ENCODE measurements around the gene ELMO1.

Gene ELMO1

GRCh38 chr7:37275078-37275710 lies 173.5 kb downstream of the ELMO1 start:
- Mint-ChIP-seq H3K4me1 (ENCODE audit: low read depth in 2 of 2) (peaks cover 18 to 43% of the 10 kb centered on the region in 2 donors), H3K36me3 (ENCODE audit: insufficient read depth) (peaks cover 12% of the 10 kb centered on the region), H3K9me3 (no peaks in the 10 kb centered on the region), H3K27me3 (no peaks in the 10 kb centered on the region), H3K27ac (no peak overlapping the region), H3K4me3 (no peak overlapping the region)
- DNase-seq = no peak
- ATAC-seq (replicated peaks) = no peak

DNA sequence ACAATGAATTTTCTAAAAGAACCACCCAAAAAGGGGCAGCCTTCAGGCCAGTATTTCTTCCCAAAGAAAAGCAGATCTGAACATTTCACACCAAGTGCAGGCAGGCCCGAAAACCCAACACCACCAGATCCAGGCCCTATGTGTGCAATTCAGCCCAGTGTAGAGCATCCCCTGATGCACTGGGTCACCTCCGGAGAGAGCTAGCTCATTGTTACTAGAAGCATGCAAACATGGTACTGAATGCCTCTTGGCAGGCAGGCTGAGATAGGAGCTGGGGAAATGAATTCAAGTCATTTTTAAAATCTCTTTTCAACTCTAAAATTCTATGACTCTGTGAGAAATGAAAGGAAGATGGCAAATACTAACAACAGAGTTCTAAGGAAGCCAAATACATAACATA lies 174.8 kb downstream of the ELMO1 start:
- Mint-ChIP-seq H3K4me3 (no peak overlapping the region), H3K36me3 (ENCODE audit: insufficient read depth) (peaks cover 12% of the 10 kb centered on the region), H3K4me1 (ENCODE audit: low read depth in 2 of 2) (peaks cover 11 to 34% of the 10 kb centered on the region in 2 donors), H3K27me3 (no peaks in the 10 kb centered on the region), H3K9me3 (no peaks in the 10 kb centered on the region), H3K27ac (peak overlapping the region; percentile 51 to 60)
- DNase-seq = no peak
- no peak for ATAC-seq (replicated peaks)

GRCh38 chr7:37269711-37270508 lies 178.8 kb downstream of the ELMO1 start:
- DNase-seq (no peak), ATAC-seq (replicated peaks) (no peak)
- H3K27me3 Mint-ChIP-seq = no peaks in the 10 kb centered on the region
- no peak overlapping the region for H3K27ac Mint-ChIP-seq
- no peaks in the 10 kb centered on the region for H3K9me3 Mint-ChIP-seq
- peaks cover 5% of the 10 kb centered on the region for H3K36me3 Mint-ChIP-seq (ENCODE audit: insufficient read depth)
- H3K4me1 Mint-ChIP-seq (ENCODE audit: low read depth in 2 of 2) = peaks cover 16 to 26% of the 10 kb centered on the region in 2 donors
- no peak overlapping the region for H3K4me3 Mint-ChIP-seq

- Mint-ChIP-seq H3K4me3 (no peak overlapping the region), H3K9me3 (no peaks in the 10 kb centered on the region), H3K27me3 (no peaks in the 10 kb centered on the region), H3K4me1 (ENCODE audit: low read depth in 2 of 2) (peaks cover 17 to 18% of the 10 kb centered on the region in 2 donors), H3K27ac (no peak overlapping the region), H3K36me3 (ENCODE audit: insufficient read depth) (peaks cover 8% of the 10 kb centered on the region)
- no peak for DNase-seq
- no peak for ATAC-seq (replicated peaks)
Measured at GRCh38 chr7:37267251-37267650, 181.4 kb downstream of the ELMO1 start.

DNA sequence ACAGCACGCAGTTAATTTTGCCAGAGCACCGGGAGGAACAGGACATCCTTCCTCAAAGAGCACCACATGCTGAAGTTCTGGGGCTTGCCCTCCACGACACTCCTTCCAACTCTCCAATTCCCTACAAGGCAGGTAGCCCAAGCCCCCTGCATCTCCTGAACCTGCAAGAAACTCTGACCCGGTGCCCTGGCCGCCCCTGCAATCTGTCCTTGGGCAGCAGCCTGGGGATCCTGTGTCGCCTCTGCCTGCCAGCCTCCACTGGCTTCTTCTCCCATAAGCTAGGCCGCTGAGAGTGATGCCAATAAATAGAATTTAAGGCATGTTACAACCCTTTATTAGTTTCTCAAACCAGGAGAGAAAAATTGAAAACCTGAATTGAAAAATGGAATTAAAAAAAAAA lies 182.8 kb downstream of the ELMO1 start:
- H3K36me3 Mint-ChIP-seq (ENCODE audit: insufficient read depth) = peaks cover 4% of the 10 kb centered on the region
- H3K9me3 Mint-ChIP-seq = no peaks in the 10 kb centered on the region
- peak overlapping the region in 1 of 2 donors; percentile 61 for H3K27ac Mint-ChIP-seq
- no peaks in the 10 kb centered on the region for H3K27me3 Mint-ChIP-seq
- DNase-seq (no peak), ATAC-seq (replicated peaks) (no peak)
- peaks cover 17 to 18% of the 10 kb centered on the region in 2 donors for H3K4me1 Mint-ChIP-seq (ENCODE audit: low read depth in 2 of 2)
- no peak overlapping the region for H3K4me3 Mint-ChIP-seq

DNA sequence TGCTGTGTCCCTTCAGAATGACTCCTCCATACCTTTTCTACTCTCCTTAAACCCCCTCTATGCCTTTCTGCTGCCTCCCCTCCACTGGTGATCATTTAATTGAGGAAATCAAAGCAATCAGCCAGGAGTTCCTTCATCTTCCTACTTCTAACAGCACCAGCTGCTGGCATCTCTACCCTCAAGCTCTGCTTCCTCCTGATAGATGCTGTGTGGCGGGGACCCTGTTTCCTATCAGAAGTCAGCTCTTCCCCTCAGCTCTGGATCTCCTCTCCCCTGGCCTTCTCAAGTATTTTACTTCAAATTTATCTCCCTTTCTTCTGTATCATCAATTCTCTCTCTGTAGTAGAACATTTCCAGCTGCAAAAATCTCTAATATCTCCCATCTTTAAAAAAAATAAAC lies 183.7 kb downstream of the ELMO1 start:
- ATAC-seq (replicated peaks) (no peak), DNase-seq (no peak)
- H3K36me3 Mint-ChIP-seq (ENCODE audit: insufficient read depth) = peaks cover 3% of the 10 kb centered on the region
- peak overlapping the region in 1 of 2 donors; percentile 11 for H3K27ac Mint-ChIP-seq
- H3K4me3 Mint-ChIP-seq = no peak overlapping the region
- H3K4me1 Mint-ChIP-seq (ENCODE audit: low read depth in 2 of 2) = peaks cover 17 to 18% of the 10 kb centered on the region in 2 donors
- H3K27me3 Mint-ChIP-seq = no peaks in the 10 kb centered on the region
- H3K9me3 Mint-ChIP-seq = no peaks in the 10 kb centered on the region

- Mint-ChIP-seq H3K4me3 (no peak overlapping the region), H3K4me1 (ENCODE audit: low read depth in 2 of 2) (peaks cover 19 to 24% of the 10 kb centered on the region in 2 donors), H3K27ac (no peak overlapping the region), H3K36me3 (ENCODE audit: insufficient read depth) (peaks cover 18% of the 10 kb centered on the region), H3K9me3 (no peaks in the 10 kb centered on the region), H3K27me3 (no peaks in the 10 kb centered on the region)
- ATAC-seq (replicated peaks) = no peak
- DNase-seq = no peak
Measured at GRCh38 chr7:37262181-37262580, 186.5 kb downstream of the ELMO1 start.

GRCh38 chr7:37259319-37259821 lies 189.3 kb downstream of the ELMO1 start:
- peaks cover 7 to 9% of the 10 kb centered on the region in 2 donors for H3K4me1 Mint-ChIP-seq (ENCODE audit: low read depth in 2 of 2)
- H3K27me3 Mint-ChIP-seq = no peaks in the 10 kb centered on the region
- peak overlapping the region in 1 of 2 donors; percentile 30 for H3K27ac Mint-ChIP-seq
- DNase-seq (no peak), ATAC-seq (replicated peaks) (no peak)
- H3K9me3 Mint-ChIP-seq = no peaks in the 10 kb centered on the region
- no peak overlapping the region for H3K4me3 Mint-ChIP-seq
- peaks cover 25% of the 10 kb centered on the region for H3K36me3 Mint-ChIP-seq (ENCODE audit: insufficient read depth)

DNA sequence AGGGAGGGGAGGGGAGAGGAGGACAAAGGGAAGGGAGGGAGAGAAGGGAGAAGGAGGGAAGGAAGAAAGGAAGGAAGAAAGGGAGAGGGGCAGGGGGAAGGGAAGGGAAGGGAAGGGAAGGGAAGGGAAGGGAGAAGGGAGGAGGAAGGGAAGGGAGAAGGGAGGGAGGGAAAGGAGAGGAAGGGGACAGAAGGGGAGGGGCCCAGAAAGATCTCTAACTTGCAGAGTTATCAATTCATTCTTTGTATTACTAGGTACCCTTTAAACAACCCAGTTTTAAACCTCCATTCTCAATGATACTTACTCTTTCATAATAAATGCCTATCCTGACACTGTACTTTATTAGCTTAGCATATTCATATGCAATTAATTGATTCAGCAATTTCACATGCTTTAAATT lies 192.0 kb downstream of the ELMO1 start:
- H3K36me3 Mint-ChIP-seq (ENCODE audit: insufficient read depth) = peaks cover 22% of the 10 kb centered on the region
- peaks cover 9 to 20% of the 10 kb centered on the region in 2 donors for H3K4me1 Mint-ChIP-seq (ENCODE audit: low read depth in 2 of 2)
- H3K9me3 Mint-ChIP-seq = no peaks in the 10 kb centered on the region
- no peaks in the 10 kb centered on the region for H3K27me3 Mint-ChIP-seq
- DNase-seq (no peak), ATAC-seq (replicated peaks) (no peak)
- no peak overlapping the region for H3K4me3 Mint-ChIP-seq
- H3K27ac Mint-ChIP-seq = peak overlapping the region; percentile 85

DNA sequence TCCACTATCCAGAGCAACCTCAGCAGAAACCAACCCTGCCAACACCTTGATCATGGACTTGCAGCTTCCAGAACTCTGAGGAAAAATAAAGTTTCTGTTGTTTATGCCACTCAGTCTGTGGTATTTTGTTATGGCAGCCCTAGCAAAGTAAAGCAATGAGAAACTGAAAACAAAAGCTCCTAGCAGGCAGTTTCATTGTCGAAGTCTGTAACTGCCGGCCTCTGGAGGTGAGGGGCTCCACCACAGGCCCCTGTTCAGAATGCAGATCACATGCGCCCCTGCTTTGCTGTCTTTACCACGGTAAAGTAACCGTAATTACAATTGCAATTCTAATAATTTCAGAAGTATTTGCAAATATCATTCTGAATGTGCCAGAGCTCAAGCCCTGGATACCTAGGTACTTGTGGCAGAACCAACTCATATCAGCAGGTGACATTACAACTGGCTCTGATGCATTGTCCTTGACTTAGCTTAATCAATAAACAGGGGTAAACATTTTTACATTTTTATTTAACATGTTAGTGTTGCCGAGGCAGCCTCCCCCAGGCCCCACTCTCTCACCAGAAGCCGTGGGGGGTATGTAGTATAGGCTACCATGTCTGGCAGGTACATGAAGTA lies 193.2 kb downstream of the ELMO1 start:
- Mint-ChIP-seq H3K27me3 (no peaks in the 10 kb centered on the region), H3K27ac (peak overlapping the region; percentile 85), H3K9me3 (no peaks in the 10 kb centered on the region), H3K4me3 (no peak overlapping the region), H3K4me1 (ENCODE audit: low read depth in 2 of 2) (peaks cover 12 to 25% of the 10 kb centered on the region in 2 donors), H3K36me3 (ENCODE audit: insufficient read depth) (peaks cover 22% of the 10 kb centered on the region)
- DNase-seq = no peak
- no peak for ATAC-seq (replicated peaks)

GRCh38 chr7:37251222-37251621 lies 197.4 kb downstream of the ELMO1 start:
- no peak for ATAC-seq (replicated peaks)
- no peak overlapping the region for H3K4me3 Mint-ChIP-seq
- H3K4me1 Mint-ChIP-seq (ENCODE audit: low read depth in 2 of 2) = peaks cover 7 to 28% of the 10 kb centered on the region in 2 donors
- peaks cover 4% of the 10 kb centered on the region for H3K36me3 Mint-ChIP-seq (ENCODE audit: insufficient read depth)
- DNase-seq = no peak
- no peaks in the 10 kb centered on the region for H3K27me3 Mint-ChIP-seq
- no peaks in the 10 kb centered on the region for H3K9me3 Mint-ChIP-seq
- H3K27ac Mint-ChIP-seq = no peak overlapping the region

DNA sequence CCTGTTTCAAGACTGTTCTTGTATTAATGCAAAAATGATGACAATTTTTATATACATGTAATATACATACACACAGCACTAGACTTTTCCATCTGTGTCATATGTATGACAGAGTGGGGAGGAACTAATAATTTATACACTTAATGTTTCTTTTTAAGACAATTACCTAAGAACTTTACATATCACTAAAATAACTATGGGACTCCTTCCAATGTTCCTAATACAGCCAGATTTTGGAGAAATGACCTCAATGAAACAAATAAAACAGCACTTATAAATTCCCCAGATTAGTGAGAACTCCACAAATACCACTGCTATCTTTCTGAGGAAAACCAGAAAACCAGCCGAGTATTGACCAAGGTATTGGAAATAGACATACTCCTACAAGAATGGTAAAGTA lies 199.4 kb downstream of the ELMO1 start:
- H3K4me1 Mint-ChIP-seq (ENCODE audit: low read depth in 2 of 2) = peaks cover 7 to 33% of the 10 kb centered on the region in 2 donors
- no peak for DNase-seq
- H3K27ac Mint-ChIP-seq = no peak overlapping the region
- no peaks in the 10 kb centered on the region for H3K27me3 Mint-ChIP-seq
- no peak overlapping the region for H3K4me3 Mint-ChIP-seq
- no peaks in the 10 kb centered on the region for H3K9me3 Mint-ChIP-seq
- no peak for ATAC-seq (replicated peaks)
- peaks cover 3% of the 10 kb centered on the region for H3K36me3 Mint-ChIP-seq (ENCODE audit: insufficient read depth)

DNA sequence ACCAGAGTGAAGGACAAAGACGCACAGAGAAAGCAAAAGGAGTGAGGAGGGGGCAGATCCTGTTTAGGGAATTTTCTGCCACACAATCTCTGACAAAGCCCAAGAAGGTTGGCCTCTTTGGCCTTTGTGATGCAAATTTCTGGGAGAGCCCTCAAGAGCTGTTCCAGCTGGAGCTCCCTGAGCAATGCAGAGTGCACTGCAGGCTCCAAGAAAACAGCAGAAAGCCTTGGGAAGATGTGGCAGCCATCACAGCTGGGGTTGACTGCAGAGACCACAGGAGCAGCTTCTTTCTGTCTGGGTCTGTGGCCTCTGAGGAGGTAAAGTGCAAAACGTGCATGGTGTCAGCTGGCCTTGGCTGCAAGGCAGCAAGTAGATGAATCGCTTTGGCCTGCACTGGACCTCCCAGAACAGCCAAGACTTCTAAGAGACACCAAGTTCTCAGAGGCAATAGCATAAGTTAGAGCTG lies 200.2 kb downstream of the ELMO1 start:
- no peak overlapping the region for H3K4me3 Mint-ChIP-seq
- ATAC-seq (replicated peaks) (no peak), DNase-seq (no peak)
- H3K36me3 Mint-ChIP-seq (ENCODE audit: insufficient read depth) = peaks cover 3% of the 10 kb centered on the region
- H3K4me1 Mint-ChIP-seq (ENCODE audit: low read depth in 2 of 2) = peaks cover 7 to 33% of the 10 kb centered on the region in 2 donors
- no peaks in the 10 kb centered on the region for H3K9me3 Mint-ChIP-seq
- no peak overlapping the region for H3K27ac Mint-ChIP-seq
- no peaks in the 10 kb centered on the region for H3K27me3 Mint-ChIP-seq

Data from effector memory CD8-positive, alpha-beta T cell (primary cell).